ENCODE measurements around the gene ADCY6.

The ADCY6 gene

DNA sequence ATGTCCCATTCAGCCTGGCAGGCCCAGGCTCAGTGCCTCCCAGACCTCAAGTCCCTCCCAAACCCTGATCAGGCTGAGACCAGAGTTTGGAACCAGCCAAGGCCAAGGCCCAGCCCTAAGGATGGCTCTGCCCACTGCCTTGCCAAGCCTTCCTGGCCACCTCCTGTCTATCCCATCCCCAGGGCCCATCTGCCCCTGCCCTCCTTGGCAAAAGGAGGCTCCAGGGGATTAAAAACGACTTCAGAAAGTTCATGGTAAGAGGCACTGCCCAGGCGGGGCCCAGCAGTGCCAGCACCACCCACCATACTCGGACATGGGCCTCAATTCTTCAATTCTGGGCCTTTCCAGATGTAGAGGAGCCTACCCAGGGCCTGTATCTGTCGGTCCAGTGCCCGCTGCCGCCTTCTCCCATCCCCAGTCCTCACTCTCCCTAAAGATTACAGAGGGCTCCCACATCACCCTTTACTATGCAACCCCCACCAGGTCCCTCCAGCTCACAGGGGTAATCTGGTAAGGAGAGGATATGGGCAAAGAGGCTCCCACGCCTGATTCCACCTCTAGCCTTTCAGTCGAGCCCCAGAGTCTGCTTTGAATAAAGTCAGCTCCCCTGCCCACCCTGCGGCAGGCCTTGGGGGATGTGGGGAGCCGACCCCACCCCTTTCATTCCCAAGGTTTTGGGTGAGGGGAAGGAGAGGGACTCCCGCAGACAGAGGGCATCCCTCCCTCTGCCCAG is 932 bp downstream of the ADCY6 start:
- peak overlapping the region; percentile 83 for H3K4me3 ChIP-seq (ENCODE audit: low read depth, low read length)
- TF ChIP-seq, protein P1, sequence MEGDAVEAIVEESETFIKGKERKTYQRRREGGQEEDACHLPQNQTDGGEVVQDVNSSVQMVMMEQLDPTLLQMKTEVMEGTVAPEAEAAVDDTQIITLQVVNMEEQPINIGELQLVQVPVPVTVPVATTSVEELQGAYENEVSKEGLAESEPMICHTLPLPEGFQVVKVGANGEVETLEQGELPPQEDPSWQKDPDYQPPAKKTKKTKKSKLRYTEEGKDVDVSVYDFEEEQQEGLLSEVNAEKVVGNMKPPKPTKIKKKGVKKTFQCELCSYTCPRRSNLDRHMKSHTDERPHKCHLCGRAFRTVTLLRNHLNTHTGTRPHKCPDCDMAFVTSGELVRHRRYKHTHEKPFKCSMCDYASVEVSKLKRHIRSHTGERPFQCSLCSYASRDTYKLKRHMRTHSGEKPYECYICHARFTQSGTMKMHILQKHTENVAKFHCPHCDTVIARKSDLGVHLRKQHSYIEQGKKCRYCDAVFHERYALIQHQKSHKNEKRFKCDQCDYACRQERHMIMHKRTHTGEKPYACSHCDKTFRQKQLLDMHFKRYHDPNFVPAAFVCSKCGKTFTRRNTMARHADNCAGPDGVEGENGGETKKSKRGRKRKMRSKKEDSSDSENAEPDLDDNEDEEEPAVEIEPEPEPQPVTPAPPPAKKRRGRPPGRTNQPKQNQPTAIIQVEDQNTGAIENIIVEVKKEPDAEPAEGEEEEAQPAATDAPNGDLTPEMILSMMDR (IDR thresholded peaks at IDR 0.05; ENCODE audit: low read depth, low read length) = no peak
- DNase-seq (ENCODE audit: low read depth, low spot score) = no peak
- in situ Hi-C loops (cut with HindIII; ENCODE audit: low sequenced_read_pairs) = no loop called here

DNA sequence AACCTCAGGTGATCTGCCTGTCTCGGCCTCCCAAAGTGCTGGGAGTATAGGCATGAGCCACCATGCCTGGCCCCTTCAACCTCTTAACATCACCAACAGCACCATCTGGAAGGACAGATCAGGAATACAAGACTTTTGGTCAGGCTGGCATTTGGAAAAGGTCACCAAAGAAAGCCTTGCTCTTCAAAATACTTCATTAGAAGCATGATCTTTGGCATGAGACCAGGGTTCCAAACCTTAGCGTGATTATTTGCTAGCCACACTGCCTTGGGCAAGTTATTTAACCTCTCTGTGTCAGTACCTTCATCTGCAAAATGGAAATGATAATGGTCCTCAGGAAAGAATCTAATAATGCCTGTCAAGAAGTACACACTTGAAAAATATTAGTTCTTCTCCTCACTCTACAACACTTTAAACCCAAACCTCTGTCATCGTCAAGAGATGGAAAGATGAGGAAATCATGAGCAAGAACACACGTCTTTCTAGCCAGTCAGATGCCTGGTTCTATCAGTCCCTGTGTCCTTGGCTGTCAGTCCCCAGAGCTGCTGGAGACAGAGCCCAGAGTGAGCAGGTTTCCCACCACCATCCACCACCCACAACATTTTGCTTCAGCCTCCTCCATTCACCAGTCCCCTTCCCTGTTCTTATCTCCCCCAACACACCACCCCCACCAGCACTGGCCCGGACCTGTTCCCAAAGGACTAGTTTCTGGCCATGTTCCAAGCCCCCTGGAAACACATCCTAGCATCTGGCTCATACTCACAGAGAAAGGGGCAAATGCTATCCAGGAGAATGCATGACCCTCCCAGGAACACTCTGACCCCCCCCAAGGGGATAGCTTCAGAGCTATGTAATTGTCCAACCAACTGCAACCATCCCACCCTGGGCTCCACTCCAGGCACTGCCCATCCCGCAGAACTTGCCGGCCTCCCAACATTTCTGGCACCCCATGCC is 2.0 kb downstream of the ADCY6 start:
- in situ Hi-C loops (cut with HindIII; ENCODE audit: low sequenced_read_pairs) = no loop called here
- DNase-seq (ENCODE audit: low read depth, low spot score) = no peak
- peak overlapping the region; percentile 83 for H3K4me3 ChIP-seq (ENCODE audit: low read depth, low read length)
- TF ChIP-seq, protein P1 (IDR thresholded peaks at IDR 0.05; ENCODE audit: low read depth, low read length) = no peak

DNA sequence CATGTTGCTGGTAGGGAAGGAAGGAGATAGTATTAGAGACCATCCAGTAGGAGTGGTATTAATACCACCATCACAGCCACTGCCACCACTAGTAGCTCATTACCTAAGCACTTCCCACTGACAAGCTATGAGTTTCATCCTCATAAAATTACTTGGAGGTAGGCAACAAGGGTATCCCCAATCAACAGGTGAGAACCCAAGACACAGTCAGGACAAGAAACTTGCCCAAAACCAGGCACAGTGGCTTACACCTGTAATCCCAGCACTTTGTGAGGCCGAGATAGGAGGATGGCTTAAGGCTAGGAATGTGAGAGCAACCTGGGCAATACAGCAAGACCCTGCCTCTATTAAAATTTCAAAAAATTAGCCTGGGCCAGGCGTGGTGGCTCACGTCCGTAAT is 5.5 kb downstream of the ADCY6 start:
- no peak for DNase-seq (ENCODE audit: low read depth, low spot score)
- no peak overlapping the region for H3K4me3 ChIP-seq (ENCODE audit: low read depth, low read length)
- in situ Hi-C loops (cut with HindIII; ENCODE audit: low sequenced_read_pairs) = no loop called here
- TF ChIP-seq, protein P1 (IDR thresholded peaks at IDR 0.05; ENCODE audit: low read depth, low read length) = no peak

DNA sequence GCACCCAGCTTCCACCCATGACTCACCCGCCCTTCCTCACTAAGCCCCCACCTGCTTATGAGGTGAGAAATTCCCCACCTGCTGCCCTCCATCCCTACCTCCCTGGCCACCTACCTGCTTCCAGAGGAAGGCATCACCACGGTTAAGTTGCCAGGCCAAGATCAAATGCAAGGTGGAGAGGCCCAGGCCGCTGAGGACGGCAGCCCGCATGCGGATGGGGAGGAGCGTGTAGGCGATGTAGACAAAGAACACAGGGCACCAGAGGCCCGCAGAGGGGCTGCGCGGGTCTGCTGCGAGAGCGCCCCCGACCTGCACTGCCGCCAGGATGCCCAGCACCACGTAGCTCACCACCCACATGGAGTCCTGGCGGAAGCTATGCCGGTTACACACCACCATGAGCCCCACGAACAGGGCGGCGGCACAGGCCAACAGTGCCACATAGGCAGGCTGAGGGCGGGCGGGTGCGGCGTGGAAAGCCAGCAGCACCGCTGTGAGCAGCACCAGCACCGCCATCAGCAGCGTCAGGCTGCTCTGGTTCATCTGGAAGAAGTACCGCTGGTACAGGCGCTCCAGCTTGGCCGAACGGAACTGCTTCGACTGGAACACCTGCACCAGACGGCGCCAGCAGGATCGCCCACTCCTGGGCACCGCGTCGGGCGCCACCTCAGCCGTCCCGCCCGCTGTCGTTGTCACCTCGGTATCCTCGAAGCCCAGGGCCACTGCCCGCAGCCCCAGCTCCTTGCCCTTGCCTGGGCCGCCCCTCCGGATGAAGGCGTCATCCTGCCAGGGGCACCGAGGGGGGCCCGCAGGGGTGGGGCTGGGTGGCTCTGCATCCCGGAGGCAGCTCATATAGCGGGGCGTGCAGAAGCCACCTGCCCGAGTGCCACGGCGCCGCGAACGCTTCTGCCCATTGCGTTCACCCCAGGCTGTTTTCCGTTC is 6.2 kb downstream of the ADCY6 start:
- TF ChIP-seq, protein P1 (IDR thresholded peaks at IDR 0.05; ENCODE audit: low read depth, low read length) = no peak
- in situ Hi-C loops (cut with HindIII; ENCODE audit: low sequenced_read_pairs) = no loop called here
- DNase-seq (ENCODE audit: low read depth, low spot score) = no peak
- no peak overlapping the region for H3K4me3 ChIP-seq (ENCODE audit: low read depth, low read length)

DNA sequence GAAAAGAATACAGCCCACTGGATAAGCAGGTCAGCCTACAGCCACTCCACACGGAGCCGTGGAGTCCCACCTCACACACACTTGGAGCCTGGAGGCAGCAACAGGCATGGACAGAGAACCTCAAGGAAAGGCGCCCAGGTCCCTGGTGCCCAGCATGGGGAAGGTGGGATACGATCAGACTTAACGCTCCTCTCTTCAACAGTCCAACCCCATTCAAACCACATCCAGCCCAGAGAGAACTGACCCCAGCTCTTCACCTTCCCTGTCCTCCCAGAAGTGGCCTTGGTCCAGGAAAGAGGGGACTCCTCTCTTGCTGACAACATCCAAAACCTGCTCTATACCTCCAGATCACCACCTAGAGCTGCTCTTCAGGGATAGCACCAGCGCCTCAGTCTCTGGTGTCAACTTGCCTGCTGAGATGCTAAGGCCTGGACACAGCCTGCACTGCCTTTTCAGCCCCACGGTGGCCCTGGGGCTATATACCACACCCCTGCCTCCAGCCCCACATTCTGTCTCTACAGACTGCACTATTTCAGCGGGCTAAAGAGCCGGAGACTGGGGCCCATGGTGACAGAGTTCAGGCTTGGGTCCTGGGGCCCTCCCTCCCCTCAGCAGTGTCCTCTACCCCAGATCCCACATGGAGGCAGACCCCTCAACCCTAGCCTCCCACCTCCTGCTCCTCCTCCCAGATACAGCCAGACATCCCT is 7.0 kb downstream of the ADCY6 start:
- in situ Hi-C loops (cut with HindIII; ENCODE audit: low sequenced_read_pairs) = no loop called here

More for the DNA sequence above, 7.0 kb downstream of the ADCY6 start:
- DNase-seq (ENCODE audit: low read depth, low spot score) = no peak
- TF ChIP-seq, protein P1 (IDR thresholded peaks at IDR 0.05; ENCODE audit: low read depth, low read length) = no peak
- H3K4me3 ChIP-seq (ENCODE audit: low read depth, low read length) = no peak overlapping the region

All from astrocyte of the spinal cord (primary cell).